ENCODE results near the gene FBXO24. TPM values are rescaled to one million over a fixed set of nuclear protein-coding genes. Genes with fewer than 3 reads are reported as not detected.

FBXO24 gene
- total RNA-seq, 1 experiment from 2014 or later, result 0.55 TPM

DNA sequence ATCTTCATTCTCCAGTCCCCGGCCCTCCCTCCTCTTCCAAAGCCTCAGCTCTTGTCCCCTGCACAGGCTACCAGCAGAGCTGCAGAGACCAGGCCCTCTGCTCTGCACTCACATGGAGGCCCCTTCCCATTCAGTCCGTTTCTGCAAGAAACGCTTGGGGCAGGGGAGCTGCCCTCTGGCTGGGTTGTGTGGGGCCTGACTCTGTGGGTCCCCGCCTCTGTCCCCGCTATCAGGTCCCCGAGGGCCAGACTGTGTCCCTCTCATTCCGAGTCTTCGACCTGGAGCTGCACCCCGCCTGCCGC is 17.5 kb downstream of the FBXO24 start:
- no peak for DNase-seq (ENCODE audit: low read depth, low spot score)

DNA sequence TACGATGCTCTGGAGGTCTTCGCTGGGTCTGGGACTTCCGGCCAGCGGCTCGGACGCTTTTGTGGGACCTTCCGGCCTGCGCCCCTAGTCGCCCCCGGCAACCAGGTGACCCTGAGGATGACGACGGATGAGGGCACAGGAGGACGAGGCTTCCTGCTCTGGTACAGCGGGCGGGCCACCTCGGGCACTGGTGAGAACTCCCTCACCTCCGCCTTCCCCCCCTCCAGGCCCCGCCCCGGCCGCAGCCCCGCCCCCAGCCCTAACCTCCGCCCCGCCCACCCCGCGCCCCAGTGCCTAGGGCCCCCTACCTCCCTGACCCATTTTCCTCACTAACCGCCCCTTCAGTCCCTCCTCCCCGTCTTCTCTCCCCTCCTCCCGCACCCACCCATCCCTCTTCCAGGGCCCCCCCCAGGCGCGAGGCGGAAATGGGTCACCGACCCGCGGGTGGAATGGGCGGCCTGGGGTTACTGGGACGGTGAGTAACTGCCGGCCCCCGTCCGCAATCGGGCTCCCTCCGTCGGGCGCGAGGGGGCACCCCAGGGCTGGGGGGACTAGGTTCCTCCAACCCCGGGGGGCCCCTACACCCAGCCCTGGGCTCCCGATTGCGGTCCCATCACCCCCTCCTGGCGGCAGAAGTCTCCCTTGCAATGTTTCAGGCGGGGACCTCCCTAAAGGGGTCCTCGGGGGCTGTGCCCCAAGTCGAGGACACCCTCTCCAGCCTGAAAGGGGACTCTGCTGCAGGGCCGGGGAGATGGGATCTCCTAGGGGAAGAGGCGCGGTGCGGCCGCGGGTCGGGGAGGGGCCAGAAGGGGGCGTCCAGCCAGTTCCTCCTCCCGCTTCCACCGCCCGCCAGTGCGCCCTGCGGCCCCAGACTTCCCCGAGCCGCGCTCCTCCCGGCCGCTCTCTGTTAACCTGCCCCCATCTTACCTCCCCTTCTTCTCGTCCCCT is 18.2 kb downstream of the FBXO24 start:
- in situ Hi-C loops (cut with HindIII; ENCODE audit: low pct_unique_long_range_greater_than_20kb, low sequenced_read_pairs), result no loop called here
- peak; percentile 70 for DNase-seq (ENCODE audit: low read depth, low spot score)

More for the DNA sequence above, 17.5 kb downstream of the FBXO24 start:
- in situ Hi-C loops (cut with HindIII; ENCODE audit: low pct_unique_long_range_greater_than_20kb, low sequenced_read_pairs), result no loop called here

DNA sequence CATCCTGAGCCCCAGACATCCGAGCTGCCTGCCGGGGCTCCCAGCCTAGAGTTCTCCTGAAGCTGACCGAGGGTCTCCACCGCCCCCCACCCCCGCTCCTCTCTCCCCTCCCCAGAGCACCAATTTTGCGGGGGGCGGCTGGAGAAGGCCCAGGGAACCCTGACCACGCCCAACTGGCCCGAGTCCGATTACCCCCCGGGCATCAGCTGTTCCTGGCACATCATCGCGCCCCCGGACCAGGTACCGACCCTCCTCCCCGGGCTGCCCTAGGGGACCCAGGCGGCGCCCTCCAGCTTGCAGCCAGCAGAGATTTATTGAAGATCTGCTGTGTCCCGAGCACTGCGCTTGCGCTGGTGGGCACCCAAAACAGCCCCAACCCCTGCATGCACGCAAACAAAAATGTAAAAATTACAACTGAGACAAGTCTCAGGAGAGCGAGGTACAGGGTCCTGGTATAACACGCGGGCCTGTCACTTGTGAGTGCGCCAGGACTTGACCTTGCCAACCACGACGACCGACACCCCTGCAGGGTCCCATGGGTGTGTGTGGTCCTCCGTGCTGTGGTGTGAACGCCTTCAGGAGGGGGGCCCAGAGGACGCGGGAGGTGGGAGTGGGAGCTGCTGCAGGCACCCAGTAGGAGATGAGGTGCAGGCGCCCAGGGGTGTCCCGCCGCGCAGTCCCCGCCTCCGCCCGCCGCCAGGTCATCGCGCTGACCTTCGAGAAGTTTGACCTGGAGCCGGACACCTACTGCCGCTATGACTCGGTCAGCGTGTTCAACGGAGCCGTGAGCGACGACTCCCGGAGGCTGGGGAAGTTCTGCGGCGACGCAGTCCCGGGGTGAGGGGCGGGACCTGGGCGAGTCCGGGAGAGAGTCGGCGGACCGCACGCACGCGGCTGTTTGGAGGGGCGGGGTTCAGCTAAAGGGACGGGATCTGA is 19.1 kb downstream of the FBXO24 start:
- in situ Hi-C loops (cut with HindIII; ENCODE audit: low pct_unique_long_range_greater_than_20kb, low sequenced_read_pairs), result no loop called here
- no peak for DNase-seq (ENCODE audit: low read depth, low spot score)

DNA sequence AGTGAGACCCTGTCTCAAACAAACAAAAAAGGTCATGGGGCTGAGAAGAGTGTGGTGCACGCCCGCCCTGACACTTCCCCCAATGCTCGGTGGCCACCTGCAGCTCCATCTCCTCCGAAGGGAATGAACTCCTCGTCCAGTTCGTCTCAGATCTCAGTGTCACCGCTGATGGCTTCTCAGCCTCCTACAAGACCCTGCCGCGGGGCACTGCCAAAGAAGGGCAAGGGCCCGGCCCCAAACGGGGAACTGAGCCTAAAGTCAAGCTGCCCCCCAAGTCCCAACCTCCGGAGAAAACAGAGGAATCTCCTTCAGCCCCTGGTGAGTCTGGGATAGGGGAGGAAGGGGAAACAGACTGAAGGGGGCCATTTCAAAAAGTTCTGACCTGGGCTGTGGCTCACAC is 20.2 kb downstream of the FBXO24 start:
- in situ Hi-C loops (cut with HindIII; ENCODE audit: low pct_unique_long_range_greater_than_20kb, low sequenced_read_pairs), result no loop called here
- no peak for DNase-seq (ENCODE audit: low read depth, low spot score)

DNA sequence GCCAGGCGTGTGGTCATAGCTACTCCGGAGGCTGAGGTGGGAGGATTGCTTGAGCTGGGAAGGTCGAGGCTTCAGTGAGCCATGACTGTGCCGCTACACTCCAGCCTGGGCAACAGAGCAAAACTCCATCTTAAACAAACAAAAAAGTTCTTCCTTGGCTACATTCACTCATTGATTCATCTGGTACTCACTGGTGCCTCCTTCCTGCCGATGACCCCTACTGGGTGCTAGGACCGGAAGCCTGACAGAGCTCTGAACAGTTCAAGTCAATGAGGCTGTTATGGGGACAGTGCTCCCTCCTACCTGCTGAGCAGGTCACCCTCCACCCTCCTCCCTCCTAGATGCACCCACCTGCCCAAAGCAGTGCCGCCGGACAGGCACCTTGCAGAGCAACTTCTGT is 21.0 kb downstream of the FBXO24 start:
- in situ Hi-C loops (cut with HindIII; ENCODE audit: low pct_unique_long_range_greater_than_20kb, low sequenced_read_pairs), result no loop called here
- DNase-seq (ENCODE audit: low read depth, low spot score), result no peak

DNA sequence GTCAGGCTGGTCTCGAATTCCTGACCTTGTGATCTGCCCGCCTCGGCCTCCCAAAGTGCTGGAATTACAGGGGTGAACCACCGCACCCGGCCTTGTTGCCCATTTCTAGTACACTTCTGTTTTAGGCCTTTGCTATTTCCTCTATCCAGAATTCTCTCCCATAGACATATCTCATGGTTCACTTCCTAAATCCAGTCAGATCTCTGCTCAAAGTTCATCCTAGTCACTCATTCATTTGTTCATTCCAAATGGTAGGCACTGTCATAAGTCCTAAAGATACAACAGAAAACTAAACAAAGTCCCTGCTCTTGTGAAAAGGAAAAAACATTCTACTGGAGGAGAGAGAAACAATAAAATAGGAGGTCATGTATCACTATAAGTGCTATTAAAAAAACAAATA is 23.8 kb downstream of the FBXO24 start:
- in situ Hi-C loops (cut with HindIII; ENCODE audit: low pct_unique_long_range_greater_than_20kb, low sequenced_read_pairs), result no loop called here
- DNase-seq (ENCODE audit: low read depth, low spot score), result no peak

DNA sequence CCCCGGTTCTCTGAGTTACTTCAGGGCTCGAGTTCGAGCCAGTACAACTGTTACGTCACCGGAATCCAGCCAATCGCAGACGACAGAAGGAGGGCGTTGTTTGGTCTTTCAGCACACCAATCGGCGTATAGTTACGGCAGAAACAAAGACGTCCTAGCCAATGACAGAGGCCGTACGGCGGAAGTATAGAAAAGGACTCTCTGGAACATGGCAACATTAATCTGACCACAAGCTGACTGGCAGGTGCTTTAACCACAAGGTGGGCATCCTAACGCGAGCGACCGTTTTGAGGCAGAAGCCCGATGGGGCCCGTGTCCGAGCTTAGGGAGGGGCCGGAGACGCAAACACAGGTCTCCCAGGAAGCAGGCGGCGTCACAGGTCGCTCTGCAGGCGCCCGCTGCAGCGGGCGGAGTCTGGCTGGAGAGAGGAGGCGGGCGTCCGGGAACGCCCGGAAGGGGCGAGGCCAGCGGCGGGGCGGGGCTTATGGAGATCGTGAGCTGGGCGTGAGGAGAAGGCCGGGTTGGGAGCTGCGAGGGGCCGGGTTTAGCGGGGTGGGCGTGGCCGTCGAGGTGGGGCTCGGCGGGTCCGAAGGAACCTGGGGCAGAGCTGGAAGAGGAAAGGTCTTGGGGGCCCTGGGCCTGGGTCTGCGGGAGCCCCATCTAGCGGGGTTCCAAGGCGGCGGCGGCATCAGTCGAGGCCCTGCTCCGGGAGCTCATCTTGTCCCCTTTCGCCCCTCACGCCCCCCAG is 26.0 kb downstream of the FBXO24 start, which contains the start of gene MOSPD3:
MOSPD3 (plus strand) TSS at position 558 of the 747 bp plus-strand sequence. CDS start 252 bp downstream, outside the sequence.
- peak; percentile 100 for DNase-seq (ENCODE audit: low read depth, low spot score)
- in situ Hi-C loops (cut with HindIII; ENCODE audit: low pct_unique_long_range_greater_than_20kb, low sequenced_read_pairs), result no loop called here

DNA sequence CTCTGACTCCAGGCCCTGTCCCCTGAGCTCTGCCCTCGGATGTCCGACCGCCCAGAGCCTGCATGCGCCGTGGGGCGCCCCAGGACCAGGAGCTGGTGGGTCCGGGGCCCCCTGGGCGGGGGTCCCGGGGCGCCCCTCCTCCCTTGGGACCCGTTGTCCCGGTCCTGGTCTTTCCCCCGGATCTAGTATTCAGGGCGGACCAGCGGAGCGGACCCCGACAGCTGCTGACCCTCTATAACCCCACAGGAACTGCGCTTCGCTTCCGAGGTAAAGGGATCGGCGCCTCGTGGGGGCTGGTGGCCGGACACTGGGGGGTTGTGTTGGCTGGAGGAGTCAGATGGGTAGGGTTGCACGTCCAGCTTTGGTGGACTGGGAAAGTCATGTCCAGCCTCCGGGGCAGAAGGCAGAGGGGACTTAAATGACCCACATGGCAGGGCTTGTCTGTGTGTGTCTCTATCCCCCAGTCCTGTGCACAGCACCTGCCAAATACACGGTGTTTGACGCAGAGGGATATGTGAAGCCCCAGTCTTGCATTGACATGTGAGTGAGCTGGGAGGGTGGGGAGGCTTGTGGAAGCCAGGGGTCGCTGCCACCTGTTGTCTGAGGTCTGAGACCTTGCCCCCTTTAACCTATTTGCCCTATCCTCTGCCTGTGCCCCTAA is 26.7 kb downstream of the FBXO24 start:
- DNase-seq (ENCODE audit: low read depth, low spot score), result peak; percentile 37
- in situ Hi-C loops (cut with HindIII; ENCODE audit: low pct_unique_long_range_greater_than_20kb, low sequenced_read_pairs), result no loop called here

DNA sequence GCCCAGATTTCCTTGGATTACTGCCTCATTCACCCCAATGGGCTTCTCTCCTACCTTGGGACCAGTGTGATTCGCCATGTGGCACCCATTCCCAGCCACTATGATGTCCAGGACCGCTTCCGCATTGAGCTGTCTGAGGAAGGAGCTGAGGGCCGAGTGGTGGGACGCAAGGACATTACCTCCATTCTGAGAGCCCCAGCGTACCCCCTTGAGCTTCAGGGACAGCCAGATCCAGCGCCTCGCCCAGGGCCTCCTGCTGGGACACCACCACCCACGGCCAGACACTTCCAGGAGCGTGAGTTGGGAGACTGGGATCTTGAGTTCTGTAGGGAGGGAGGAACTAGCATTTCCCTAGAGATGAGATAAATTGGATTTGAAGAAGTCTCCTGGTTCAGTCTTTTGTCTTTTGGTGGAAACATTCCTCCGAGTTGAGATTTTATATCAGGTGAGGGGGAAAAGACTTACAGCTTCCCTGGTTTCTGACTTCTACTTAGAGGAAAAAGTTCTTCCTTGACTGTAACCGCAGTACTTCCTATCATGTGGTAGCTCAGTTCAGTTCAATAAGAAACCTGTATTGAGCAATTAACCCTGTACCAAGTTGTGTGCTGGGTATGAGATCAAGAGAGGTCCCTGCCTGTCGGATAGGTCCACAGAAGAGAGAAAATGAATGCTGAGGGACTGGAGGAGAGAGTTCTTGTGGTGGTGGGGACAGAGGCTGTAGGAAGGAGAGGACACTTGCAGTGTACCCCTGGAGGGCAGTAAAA is 27.5 kb downstream of the FBXO24 start:
- no peak for DNase-seq (ENCODE audit: low read depth, low spot score)
- in situ Hi-C loops (cut with HindIII; ENCODE audit: low pct_unique_long_range_greater_than_20kb, low sequenced_read_pairs), result no loop called here

DNA sequence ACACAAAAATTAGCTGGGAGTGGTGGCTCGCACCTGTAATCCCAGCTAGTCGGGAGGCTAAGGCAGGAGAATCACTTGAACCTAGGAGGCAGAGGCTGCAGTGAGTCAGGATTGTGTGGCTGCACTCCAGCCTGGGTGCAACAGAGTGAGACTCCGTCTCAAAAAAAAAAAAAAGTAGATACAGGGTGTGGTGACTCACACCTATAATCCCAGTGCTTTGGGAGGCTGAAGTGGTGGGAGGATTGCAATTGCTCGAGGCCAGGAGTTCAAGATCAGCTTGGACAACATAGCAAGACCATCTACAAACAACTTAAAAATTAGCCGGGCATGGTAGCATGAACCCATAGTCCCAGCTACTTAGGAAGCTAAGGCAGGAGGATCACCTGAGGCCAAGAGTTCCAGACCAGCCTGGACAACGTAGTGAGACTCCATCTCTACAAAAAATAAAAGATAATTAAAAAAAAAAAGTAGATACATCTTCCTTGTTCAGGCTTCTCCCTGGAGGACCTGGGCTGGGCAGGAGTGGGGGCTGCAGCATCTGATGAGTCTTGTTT is 28.3 kb downstream of the FBXO24 start:
- in situ Hi-C loops (cut with HindIII; ENCODE audit: low pct_unique_long_range_greater_than_20kb, low sequenced_read_pairs), result no loop called here
- no peak for DNase-seq (ENCODE audit: low read depth, low spot score)

DNA sequence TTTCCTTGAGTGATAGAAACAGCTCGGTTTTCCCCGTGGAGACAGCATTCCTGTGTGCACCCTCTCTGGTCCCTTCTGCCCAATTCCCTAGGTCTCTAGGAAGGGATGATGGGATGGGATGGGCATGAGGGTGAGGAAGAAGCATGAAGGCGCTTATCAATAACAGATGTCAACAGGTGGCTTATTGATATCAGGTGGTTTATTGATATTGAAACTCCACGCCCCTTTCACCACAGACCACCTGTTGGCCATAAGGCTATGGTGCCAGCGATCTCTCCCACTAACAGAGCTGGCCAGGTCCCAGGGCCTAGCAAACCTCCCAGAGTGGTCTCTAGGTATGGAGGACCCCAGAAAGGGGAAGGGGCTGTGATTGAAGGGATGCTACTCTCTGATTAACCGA is 34.1 kb downstream of the FBXO24 start:
- in situ Hi-C loops (cut with HindIII; ENCODE audit: low pct_unique_long_range_greater_than_20kb, low sequenced_read_pairs), result no loop called here
- no peak for DNase-seq (ENCODE audit: low read depth, low spot score)

DNA sequence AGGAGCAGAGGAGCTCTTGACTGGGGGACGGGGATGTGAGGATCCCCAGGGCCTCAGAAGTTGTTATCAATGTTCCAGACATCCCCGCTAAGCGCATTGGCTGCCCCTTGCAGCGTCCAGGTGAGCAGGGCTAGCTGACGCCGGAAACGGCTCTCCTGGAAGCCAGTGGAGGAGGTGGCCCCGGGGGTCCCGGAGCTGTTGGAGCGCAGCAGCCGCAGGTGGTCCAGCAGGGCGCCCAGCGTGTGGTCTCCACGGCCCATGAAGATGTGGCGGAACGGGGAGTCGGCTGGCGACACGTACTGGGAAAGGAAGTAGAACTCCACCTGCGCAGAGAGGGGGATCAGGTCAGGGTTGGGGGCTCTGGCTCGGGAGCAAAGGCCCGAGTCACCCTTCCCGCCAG is 34.7 kb downstream of the FBXO24 start:
- no peak for DNase-seq (ENCODE audit: low read depth, low spot score)

DNA sequence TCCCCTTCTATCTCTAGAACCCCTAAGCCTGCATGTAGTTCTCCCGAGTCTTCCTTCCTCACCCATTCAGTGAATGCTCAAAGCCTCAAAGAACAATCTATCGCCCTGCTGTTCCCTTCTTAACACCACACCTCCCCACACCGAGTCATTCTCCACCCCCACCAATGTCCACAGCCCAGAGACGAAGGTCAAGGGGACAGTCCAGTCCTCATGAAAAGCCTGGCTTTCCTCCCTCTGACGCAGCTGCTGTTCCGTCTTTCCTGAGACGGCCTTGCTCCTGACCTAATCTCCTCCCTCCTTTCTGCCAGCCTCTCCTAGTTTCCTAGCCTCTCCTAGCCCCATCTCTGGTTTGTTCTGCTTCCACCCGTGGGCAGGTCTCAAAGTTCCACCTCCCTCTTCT is 35.4 kb downstream of the FBXO24 start:
- DNase-seq (ENCODE audit: low read depth, low spot score), result no peak
- in situ Hi-C loops (cut with HindIII; ENCODE audit: low pct_unique_long_range_greater_than_20kb, low sequenced_read_pairs), result no loop called here

More for the DNA sequence above, 34.7 kb downstream of the FBXO24 start:
- in situ Hi-C loops (cut with HindIII; ENCODE audit: low pct_unique_long_range_greater_than_20kb, low sequenced_read_pairs), result no loop called here

DNA sequence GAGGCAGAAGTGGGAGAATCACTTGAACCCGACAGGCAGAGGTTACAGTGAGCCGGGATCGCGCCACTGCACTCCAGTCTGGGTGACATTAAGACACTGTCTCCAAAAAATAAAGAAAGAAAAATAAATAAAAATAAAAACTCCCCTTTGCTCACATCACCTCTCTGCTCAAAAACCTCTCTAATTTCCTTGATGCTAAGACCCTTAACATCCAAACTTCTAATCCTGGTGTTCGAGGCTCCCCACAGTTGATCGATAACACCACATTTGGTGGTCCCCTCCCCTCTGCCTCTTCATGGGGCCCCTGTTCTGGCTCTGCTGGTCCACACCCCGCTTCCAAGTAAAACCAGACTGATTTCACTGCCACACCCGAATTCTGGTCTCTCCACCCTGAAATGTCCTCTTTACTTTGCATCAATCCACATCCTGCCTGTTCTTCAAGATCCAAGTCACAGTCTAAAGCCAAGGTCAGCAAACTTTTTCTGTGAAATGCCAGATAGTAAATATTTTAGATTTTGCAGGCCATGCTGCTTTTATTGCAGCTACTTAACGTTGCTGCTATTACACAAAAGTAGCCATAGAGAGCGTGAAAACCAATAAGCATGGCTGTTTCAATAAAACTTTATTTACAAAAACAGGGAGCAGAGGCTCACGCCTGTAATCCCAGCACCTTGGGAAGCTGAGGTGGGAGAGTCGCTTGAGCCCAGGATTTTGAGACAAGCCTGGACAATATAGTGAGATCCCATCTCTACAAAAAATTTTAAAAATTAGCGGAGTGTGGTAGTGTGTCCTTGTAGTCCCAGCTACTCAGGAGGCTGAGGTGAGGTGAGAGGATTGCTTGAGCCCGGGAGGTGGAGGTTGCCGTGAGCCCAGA is 38.1 kb downstream of the FBXO24 start:
- no peak for DNase-seq (ENCODE audit: low read depth, low spot score)
- in situ Hi-C loops (cut with HindIII; ENCODE audit: low pct_unique_long_range_greater_than_20kb, low sequenced_read_pairs), result no loop called here

DNA sequence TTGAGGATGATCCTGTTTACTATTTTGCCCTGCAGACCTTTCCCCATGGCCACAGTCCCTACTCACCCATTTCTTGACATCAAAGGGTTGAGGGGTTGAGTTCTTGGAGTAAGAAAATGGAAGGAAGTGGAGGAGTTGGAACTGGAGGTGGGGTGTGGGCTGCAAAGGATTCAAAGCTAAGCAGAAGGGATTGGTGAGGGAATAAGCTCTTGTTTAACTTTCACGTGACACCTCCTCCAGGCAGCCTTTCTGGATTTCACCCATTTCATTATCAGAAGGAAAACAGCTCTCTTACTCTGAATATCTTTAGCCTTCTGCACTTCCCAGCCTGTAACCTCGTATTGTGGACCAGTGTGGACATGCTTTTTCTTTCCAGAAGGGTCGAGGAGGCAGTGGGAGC is 39.9 kb downstream of the FBXO24 start:
- in situ Hi-C loops (cut with HindIII; ENCODE audit: low pct_unique_long_range_greater_than_20kb, low sequenced_read_pairs), result no loop called here
- no peak for DNase-seq (ENCODE audit: low read depth, low spot score)

All from SK-MEL-5 (cell line).